Inflammatory macrophage treated with lipopolysaccharide for 1 hour (primary cell): ENCODE results near the gene COL2A1.
"Not testable (repeated sequence)": the region's sequence is repeated elsewhere in the genome, so short reads cannot be mapped to it uniquely, and the experiment has no call there.

ENCODE experiments used
- DNase-seq, 2 donors: peaks; one replicate each; pipeline ENCODE4 v3.0.0-alpha.2; 2020 to 2022

The COL2A1 gene

DNA sequence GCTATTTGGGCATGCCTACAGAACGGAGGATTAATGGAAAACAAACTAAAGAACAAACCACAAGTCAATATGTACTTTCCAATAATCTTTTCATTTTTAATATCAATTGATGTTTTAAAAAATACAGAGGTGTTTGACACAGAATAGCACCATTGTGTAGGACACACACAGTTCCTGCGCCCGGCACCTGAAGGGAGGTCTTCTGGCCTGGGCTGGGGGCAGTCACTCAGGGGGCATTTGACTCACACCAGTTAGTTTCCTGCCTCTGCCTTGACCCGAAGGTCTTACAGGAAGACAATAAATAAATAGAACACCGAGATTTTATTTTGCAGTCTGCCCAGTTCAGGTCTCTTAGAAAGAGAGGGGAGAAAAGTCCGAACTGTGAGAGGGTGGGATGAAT, 31.4 kb downstream of the COL2A1 start:
- no peak for DNase-seq

DNA sequence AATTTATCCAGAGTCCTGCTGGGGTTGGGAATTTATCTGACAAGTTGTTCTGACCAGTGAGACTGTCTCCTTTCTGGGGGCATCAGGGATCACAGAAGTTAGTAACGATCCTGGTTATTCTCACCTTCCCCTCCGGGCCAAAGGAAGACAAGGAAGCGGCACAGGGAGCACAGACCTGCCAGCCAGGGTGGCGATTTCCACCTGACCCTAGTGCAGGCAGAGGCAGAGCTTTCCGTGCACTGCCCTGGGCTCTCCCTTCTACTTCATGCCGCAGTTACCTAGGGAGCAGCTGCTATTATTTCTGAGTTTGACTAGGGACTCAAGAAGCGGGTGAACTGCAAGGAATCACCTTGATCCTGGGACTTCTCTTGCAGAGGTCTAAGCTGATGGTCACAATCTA, 33.4 kb downstream of the COL2A1 start:
- DNase-seq: no peak

DNA sequence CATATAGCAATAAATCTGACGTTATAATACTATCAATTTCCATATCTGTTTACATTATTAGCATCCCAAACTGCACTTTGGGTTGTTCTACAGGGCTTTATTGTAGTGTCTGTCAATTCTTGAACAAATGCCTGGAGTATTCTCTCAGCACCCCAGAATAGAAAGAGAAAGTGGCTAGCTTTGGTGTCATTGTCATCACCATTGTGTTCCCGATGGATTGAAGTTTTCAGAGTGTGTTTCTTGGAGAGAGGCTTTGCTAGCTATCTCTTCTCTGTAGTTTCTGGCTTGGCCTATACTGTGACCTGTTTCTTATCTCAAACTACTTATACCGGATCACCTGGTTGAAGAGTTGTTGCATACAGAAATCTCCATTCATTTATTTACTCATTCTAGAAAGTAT, 34.4 kb downstream of the COL2A1 start:
- DNase-seq: no peak

DNA sequence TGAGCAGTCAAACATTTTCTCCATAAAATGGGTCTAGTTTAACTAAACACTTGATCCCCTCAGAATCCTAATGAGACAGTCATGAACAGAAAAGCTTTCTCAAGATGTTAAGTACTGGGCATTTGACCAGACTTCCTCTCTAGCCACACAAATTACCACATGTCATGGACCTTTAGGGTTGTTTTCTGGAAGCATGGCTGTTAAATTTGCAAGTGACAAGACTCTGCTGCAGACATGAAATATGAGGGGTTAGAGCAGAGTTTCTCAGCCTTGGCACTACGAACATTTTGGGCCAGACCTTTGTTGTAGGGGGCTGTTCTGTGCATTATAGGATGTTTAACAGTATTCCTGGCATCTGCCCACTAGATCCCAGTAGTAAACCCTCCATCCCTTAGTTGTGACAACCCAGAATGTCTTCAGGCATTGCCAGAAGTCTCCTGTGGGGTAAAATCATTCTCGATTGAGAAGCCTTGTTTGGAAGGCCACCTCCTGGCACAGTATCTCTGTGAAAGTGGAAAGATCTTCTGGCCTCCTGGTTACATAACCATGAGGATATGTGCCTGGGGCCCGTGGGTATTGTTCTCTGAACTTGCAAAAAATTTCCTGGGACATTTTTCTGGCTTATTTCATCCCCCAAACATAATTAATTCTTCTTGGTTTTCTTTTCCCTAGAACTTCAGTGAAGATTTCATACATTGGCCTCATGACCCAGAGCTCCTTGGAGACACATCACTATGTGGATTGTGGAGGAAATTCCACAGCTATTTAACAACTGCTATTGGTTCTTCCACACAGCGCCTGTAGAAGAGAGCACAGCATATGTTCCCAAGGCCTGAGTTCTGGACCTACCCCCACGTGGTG, 36.6 kb downstream of the COL2A1 start:
- DNase-seq: no peak

DNA sequence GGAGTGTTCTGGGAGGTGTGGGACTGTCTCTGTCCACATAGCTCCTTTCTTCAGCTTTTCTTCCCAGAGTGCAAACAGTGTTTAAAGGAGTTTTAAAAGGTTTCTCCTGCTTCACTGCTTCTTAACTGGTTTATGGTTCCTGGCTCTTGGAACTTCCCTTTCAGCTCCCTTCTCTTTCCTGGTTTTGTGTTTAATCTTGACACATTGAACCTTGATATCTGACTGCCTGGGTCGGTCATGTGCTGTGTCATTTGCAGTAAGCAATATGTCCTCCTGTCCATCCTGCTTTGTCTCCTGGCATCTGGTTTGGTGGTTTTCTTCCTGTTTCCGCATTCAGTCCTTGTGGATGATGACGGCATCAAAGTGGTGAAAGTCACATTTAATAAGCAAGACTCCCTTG, 38.7 kb downstream of the COL2A1 start:
- no peak for DNase-seq

DNA sequence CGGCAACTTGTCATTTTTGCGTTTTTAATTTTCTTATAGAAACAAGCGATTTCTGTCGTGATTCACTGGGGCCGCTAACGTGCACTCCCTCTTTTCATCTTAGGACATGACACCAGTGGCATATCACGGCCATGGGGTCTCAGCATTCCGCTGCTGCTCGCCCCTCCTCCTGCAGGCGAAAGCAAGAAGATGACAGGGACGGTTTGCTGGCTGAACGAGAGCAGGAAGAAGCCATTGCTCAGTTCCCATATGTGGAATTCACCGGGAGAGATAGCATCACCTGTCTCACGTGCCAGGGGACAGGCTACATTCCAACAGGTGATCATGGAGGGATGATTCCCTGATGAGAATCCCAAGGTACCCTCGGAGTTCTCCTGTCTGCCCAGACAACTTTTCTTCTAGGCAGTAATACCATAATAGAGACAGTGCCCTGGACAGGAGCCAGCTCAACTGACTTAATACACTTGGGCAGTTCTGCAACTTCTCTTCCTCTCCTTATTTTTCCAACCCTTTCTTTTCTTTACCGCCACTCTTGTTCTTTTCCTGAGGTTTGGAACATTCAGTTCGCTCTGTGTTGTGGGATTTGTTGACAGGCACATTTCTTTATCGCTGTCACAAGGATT, 40.1 kb downstream of the COL2A1 start:
- DNase-seq: no peak

DNA sequence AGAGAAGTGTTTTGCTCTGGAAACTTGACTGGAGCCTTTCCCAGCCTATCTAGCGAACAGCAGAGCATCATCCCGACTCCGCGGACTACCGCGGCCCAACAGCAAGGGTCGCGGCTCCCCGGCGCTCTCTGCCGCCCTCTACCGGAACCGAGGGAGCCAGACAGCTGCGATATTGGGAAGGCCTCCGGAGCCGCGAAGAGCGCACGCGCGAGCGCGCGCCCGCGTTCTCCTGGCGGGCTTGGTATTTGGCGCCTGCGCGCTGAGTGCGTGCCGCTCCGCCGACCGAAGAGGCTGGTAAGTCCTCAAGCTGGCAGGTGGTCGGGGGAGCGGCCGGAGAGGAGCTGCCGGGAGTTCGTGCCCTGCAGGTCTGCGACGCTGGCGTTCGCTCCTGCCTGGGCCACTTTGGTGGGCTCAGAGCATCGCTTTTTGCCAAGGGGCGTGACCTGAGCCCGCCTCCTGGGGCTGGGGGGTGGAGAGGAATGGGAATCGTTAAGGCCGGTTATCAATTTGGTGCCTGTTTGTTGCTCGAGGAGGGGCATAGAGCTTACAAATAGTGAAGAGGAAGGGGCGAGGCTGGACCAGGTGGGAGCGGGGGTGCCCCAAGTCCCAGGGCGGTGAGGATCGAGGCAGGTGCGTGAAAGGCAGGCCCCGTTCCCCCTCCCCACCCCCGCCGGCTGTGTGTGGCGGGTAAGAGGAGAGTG, 40.8 kb downstream of the COL2A1 start, which contains the start of gene TMEM106C:
Gene TMEM106C (plus strand): TSS at position 257 of the 701 bp plus-strand sequence. CDS start 641 bp downstream, outside the sequence.
- DNase-seq: peak; percentile 78 to 96

DNA sequence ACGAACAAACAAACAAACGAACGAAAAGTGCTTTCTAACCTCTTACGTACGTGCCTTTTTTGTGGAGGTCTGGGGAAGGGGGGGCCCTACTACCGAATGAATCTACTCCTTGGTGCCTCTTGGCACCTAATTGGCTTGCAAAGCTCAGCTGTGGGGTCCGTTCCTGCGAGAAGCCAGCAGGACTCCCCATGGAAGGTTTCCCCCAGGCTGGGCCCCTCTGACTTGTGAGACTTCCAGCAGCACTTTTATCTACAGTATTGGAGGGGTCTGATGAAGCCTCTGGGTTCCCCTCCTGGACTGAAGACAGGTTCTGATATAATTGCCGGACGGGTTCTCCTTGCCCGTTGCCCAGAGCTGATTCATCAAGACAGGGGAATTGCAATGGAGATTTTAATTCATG, 42.1 kb downstream of the COL2A1 start:
- DNase-seq: no peak

DNA sequence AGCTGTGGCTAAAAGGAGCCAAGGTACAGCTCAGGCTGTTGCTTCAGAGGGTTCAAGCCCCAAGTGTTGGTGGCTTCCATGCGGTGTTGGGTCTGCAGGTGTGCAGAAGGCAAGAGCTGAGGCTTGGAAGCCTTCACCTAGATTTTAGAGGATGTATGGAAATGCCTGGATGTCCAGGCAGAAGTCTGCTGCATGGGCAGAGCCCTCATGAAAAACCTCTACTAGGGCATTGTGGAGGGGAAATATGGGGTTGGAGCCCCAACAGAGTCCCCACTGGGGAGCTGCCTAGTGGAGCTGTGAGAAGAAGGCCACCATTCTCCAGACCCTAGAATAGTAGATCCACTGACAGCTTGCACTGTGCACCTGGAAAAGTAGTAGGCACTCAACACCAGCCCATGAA, 46.6 kb downstream of the COL2A1 start:
- DNase-seq: not testable (repeated sequence)

DNA sequence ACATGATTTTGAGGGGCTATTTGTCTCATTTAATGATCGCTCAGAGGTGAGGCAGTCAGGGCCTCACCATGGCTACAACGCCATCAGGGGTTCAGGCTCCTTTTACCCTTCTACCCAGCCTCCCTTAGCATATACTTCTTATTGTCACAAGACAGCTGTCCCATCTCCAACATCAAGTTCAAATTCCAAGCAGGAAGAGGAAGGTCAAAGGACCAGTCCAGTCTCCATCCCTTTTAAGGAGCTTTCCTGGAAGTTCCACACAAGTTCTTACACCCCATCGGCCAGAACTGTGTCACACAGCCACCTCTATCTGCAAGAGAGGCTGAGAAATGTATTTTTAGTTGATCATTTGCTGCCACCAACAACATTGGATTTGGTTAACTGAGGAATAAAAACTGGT, 49.2 kb downstream of the COL2A1 start:
- DNase-seq: no peak

DNA sequence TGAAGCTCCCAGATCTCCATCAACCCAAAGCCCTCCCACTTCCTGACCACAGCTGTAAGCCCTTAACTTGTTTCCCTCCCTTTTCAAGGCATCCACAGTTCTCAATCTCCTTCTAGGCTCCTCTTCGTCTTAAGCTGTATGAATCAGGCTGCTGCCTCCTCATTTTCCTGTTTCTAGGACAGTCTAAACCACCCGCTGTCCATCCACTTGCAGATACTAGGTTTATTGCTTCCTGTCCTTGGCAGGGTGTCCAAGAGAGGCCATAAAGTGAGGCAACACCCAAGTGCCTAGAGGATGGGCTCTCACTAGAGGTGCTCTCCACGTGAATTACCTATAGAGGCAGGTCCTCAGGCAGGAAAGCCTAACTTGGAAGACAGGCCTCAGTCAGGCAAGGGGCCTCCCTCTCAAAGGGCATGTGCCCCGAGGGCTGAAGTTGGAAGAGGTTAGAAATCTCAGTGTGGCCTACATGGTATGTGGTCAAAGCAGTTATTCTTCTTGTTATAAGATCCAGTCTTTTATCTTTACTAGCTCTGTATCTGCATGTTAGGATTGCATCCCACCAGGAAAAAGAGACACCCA, 49.7 kb downstream of the COL2A1 start:
- no peak for DNase-seq

DNA sequence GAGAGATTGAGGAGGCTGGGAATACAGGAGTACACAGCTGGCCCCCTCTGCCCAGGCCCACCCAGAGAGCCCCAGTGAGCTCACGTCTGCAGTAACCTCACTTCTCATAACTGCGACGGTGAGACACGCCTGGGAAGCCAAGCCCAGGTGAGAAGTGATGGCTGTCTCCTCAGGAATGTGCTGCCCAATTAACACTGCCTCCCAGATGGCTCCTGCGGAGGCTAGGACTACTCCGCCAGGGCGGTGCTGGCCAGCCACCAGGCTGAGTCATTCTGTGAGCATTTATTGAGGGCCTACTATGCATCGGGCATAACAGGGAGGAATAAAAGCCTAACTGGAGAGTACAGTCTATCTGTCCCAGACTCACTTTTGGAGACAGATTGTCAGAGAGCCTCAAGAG, 50.2 kb downstream of the COL2A1 start:
- no peak for DNase-seq

DNA sequence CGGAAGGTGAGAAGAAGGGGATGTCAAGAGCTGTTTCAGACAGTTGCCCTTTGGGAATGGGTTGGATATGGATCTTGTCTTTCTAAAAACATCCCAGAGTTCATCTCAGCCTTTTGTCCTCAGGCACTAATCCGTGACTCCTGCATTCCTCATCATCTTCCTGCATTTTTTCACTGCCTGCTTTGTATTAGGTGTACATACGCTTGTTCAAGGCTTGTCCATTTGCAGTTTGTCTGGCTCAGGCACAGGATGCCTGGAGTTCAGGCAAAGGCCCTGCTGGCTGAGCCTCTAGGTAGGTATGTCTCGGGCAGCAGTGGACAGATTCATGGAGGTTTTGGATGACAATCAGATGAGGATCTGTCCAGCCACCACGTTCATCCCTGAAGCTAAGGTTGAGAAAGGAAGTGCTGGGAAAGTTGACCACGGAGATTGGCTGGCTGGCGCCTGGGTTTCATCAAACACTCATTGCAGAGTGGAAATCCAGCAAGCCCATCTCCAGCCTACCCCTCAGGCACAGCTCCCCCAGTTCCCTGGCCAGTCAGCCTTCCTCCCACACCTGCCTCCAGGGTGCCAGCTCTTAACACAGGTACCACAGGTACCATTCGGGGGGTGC, 53.3 kb downstream of the COL2A1 start:
- DNase-seq: no peak

DNA sequence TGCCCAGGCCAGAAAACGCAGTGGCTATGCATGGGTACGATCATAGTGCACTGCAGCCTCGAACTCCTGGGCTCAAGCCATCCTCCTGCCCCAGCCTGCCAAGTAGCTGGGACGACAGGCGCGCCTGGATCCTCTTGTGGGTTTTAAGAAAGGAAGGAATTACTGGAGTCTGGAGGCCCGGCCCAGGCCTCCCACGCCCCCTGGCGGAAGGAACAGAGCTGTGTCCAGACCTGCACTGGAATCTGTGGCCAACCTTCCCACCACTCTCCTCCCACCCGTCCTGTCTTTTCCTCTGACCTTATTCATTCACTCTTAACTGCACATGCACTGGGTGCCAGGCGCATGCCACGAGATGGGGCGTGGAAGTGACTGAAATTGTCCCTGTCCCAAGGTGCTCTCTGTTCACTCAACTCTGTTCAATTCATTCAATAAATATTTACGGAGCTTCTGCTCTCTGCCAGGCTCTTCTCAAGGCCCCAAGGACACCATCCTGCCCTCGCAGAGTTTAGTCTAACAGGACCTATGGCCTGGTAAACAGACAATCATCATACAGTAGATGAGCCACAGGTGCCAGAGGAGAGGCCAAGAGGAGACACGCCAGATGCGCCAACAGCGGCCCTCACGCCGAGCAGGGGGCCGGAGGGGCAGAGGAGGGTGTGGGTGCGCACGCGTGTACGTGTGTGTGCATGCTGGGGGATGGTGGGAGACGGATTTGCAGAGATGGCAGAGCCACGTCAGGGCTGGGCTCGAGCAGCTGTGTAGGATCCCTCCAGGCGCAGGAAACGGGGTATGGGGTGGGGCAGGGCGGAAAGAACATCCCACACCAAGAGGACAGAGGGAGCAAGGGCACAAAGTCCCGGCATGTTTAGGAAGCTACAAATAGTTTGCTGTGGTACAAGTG, 54.6 kb downstream of the COL2A1 start:
- DNase-seq: peak; percentile 50 to 83

DNA sequence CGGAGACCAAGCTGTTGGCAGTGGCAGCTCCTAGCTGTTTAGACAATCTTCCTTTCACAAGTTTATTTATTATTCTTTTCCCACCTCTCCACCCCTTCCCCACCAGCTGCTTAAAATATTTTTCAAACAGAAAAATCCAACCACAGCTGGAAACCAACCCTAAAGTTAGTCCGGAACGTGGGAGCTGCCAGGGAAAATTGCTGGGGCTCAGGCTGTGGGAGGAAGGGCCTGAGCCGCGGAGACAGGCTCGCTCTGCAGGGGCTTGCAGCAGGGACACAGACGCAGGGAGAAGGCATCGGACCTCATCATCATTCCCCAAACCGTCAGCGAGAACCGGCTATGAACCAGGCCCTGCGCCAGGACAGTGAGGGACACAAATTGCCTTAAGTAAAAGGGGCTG, 56.9 kb downstream of the COL2A1 start:
- no peak for DNase-seq

DNA sequence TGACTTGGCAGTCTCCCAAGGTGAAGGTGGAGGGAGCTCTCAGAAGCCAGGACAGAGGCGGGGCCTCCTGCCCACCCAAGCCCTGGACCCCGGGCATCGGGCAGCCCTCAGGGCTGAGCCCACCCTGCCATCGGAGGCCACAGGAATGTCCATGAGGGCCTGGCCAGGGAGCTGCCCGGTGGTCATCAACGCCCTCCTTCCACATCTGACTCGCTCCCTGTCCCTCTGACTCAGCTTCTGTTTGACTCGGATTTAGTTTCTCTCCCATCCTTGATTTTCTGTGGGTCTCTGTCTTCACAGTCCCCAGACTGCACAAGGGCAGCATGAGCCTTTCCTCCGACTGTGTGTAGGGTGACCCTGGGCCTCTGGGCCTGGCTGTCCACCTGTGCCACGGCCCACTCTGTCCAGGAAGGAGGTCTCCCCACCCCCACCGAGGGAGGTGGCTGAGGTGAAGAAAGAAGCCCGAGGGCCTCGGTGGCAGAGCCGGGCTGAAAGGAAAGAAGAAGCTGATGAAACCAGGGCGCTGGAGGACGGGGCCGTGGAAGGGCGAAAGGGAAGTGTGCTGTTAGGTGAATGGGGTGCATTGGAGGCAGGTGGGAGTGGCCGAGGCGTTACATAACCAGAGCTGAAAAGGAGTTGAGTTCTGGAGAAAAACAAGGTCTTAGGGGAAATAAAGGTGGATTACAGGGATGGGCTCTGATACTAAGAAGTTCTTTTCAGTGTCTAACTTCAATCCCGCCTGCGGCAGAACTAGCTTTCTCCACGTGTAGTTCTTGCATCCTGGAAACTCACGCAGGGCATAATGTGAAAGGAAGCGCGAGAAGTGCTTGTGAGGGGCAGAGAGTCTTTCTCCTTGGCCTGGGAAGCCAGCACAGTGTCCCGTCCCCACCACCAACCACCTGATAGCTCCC, 57.6 kb downstream of the COL2A1 start:
- DNase-seq: peak in 1 of 2 donors; percentile 42

DNA sequence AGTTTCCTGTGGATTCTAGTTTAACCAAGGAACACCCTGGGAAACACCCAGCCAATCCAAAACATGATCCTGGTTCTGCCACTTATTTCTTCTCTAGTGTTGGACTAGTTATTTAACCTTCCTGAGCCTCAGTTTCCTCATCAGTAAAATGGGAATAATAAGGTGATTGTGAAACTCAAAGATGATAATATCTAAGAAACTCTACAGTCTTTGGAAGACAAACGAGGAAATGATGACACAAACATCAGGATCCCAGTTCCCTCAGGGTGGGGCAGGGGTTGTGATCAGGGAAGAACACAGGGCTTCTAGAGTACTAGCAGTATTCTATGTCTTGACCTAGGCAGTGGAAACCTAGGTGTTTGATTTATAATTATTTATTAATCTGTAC, 58.9 kb downstream of the COL2A1 start:
- DNase-seq: no peak

DNA sequence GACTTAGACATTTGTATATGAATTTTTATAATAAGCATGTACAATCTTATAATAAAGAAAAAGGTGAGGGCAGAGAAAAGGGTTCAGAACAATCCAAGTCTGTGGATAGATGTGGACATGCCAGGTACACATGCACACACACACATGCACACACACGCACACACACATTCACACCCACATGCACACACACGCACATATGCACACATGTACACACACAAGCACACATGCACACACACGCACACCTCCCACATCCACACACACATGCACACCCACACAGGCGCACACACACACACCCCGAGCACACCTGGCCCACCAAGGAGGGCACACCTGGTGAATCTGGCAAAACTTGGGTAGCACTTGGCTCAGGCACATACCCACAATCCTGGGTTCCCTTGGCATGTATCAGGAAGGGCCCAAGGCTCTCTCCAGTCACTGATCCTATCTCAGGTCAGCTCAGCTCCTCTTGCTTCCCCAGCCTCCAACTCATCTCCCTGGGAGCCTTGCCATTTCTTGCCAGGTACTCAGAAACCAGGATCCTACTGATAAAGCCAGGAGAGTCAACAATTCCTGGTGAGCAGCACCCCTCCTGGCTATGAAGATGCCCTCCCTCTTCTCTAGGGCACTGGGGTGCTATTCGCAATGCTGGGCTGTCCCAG, 59.5 kb downstream of the COL2A1 start:
- DNase-seq: no peak

DNA sequence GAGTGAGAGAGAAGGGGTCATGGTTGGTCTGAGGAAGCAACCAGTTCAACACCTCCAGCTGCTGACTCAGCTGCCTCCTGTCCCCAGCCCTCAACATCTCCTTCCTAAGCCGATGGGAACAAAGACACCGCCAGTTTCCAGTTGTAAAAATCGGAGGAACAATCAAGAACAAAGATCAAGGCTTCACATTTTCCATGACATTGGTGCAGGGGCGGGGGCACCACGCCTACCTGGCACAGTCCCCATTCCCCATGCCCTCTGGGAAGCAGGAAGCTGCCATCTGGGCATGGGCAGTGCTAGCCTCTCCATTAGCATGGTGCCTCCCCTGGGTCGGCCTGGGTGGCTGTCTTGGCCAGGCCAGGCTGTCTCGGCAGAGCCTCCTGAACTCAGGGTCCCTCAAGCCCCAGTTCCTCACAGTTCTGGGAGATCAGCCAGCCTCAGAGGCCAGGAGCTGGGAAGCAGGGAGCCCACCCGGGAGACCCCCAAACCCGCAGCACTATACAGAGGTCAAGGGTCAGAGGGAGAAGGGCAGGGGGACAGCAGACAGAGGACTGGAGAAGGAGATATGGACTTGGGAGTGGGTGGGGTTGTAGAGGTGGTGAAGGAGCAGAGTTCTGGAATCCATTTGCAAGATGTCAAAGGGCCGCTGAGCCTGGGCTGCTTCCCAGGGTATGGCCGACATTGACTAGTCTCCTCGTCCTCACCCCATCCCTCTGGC, 60.5 kb downstream of the COL2A1 start:
- DNase-seq: no peak
